Fibroblast of gingiva (primary cell): ENCODE data around the gene KIDINS220.

Experiments used
- DNase-seq: peaks from one replicate; pipeline ENCODE4 v3.0.0-alpha.2; 2011; ENCODE audit warnings: low read depth

KIDINS220 gene

GRCh38 chr2:8836971-8837794 lies at the start of gene KIDINS220:
Gene KIDINS220 (minus strand): TSS chr2:8837613. CDS start chr2:8827093, 10,520 bp downstream.
- DNase-seq, result peak; percentile 76

DNA sequence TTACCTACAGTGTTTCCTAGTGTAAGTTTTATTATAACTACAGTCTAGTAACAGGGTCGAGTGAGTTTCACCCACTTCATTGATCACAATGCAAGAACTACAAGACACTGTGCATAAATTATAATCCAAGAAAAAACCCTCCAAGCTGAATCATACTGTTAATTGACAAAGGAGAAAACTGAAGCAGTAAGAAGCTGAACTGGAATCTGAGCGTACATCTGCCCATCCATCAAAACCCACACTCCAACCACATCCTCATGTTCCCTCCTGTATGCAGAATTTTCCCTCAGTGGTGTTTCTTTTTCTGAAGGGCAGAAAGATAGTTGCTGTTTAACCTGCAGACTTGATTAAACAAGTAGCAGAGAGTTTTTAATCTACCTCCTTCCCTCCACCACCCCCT lies 49.5 kb upstream of the KIDINS220 start:
- no peak for DNase-seq

- no peak for DNase-seq
Measured at GRCh38 chr2:8886202-8886518, 48.7 kb upstream of the KIDINS220 start.

- no peak for DNase-seq
Measured at GRCh38 chr2:8885449-8886201, 48.2 kb upstream of the KIDINS220 start.

GRCh38 chr2:8884812-8885211 lies 47.4 kb upstream of the KIDINS220 start:
- DNase-seq, result no peak

- DNase-seq, result peak; percentile 12
Measured at GRCh38 chr2:8882094-8882493, 44.7 kb upstream of the KIDINS220 start.

GRCh38 chr2:8877894-8878293 lies 40.5 kb upstream of the KIDINS220 start:
- DNase-seq, result no peak

- DNase-seq, result no peak
Measured at GRCh38 chr2:8877332-8877731, 39.9 kb upstream of the KIDINS220 start.

- DNase-seq, result no peak
Measured at GRCh38 chr2:8876628-8877027, 39.2 kb upstream of the KIDINS220 start.

DNA sequence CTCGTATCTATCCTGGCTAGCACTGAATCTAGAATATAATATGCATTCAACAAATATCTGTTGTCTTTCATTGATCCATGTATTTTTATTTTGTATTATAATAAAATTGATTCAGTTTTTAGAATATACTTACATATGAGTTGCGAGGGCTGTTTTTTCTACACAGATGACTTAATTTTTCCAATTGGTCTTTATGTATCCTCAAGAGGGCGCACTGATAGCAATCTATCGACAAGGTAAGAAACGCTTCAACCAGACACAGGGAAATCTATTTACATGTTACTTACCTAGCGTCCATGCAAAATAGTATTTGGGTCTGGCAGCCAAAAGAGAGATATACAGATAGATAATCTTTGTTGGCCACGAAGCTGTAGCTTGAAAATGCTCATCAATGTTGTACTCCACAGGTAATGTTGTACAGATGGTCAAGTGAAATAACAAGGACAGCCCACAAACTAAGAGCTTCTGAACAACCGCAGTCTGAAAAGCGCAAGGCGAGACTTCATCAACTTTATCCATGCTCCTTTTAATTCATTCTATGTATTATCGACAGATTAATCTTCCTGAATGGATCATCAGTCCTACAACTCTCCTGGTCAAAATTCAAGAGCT lies 35.5 kb upstream of the KIDINS220 start:
- DNase-seq, result peak; percentile 57

DNA sequence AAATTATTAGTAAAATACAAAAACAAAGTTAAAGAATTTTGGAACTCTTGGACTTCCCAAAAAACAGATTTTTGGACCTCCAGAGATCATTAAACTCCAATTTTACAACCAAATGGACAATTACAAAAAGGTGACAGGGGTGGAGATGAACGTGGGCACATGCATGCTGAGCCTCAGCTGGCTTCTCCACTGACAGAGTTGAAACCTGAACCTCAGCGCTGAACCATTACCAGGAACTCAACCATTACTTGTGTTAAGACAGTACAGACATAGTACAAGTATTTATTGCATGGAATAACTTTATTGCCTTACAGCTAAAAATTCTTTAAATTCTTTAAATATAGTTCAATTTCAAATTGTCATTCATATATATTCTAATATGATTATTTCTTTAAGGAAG lies 33.0 kb upstream of the KIDINS220 start:
- no peak for DNase-seq

DNA sequence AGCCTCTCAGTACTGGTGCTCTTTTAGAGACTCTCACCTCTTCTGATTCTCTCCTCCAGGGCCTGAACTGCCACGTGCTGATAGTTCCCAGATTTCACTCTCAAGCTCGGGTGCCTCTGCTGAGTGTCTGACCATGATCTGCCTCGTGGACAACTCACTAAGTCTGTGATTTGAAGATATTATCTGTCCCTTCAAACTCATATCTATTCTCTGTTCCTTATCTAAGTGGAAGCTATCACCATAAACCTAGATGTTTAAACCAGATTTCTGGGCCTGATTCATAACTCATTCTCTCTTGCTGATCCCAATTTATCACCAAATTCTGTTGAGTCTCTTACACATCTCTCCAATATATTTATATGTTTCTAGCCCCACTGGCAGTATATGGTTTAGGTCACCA lies 29.9 kb upstream of the KIDINS220 start:
- DNase-seq, result no peak

GRCh38 chr2:8863331-8863953 lies 26.0 kb upstream of the KIDINS220 start:
- DNase-seq, result no peak

GRCh38 chr2:8862230-8862629 lies 24.8 kb upstream of the KIDINS220 start:
- no peak for DNase-seq

DNA sequence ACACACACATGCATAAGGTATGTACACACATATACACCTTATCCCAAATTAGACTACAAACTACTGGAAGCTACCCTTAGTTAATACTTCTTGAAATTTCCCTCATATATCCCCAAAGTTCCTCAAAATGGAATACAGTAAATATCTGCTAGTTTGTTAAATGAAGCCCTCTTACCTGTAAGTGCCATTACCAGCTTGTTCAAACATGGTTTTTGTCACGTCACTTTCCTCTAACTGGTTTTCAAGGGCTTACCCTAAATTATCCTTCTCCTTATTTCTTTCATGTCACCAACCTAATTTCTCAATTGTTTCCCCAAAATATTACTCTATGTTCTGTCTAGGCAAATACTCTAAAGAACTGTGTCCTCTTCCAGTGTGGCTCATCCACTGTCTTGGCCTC lies 24.4 kb upstream of the KIDINS220 start:
- no peak for DNase-seq

- DNase-seq, result no peak
Measured at GRCh38 chr2:8860239-8860638, 22.8 kb upstream of the KIDINS220 start.

DNA sequence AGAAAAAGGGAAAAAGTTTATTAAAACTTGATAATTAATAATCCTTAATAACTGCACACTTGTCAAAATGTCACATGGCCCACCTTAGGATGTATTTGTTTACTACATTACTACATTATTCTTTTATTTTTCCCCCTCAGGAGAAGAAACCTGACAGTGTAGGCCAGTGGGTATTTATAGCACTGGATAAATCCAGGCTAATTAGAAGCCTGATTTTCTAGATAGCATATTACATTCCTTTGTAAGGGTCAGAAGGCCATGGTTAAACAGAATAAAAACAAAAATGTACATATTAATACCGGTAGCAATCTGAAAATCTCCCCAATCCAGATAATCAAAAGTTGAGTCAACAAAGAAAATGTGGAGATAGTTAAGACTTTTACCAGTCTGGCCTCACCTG lies 21.5 kb upstream of the KIDINS220 start:
- no peak for DNase-seq

DNA sequence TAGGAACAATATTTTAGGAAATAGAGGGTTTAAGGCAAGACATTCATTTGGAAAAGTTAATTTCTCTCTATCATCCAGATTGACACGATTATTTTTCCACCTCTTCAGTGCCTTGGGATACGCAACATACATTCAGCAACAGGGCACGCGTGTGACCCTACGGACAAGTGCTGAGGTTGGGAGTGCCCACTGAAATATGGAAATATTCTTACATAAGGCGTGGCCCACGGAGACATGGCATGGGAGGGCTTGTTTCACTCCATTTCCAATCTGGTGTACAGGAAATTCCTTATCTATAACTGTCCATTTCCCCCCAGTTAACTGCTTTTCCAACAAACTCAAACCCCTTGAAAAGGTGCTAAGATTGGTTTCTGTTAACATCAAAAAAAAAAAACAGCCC lies 20.9 kb upstream of the KIDINS220 start:
- no peak for DNase-seq

GRCh38 chr2:8857709-8858108 lies 20.3 kb upstream of the KIDINS220 start:
- no peak for DNase-seq

DNA sequence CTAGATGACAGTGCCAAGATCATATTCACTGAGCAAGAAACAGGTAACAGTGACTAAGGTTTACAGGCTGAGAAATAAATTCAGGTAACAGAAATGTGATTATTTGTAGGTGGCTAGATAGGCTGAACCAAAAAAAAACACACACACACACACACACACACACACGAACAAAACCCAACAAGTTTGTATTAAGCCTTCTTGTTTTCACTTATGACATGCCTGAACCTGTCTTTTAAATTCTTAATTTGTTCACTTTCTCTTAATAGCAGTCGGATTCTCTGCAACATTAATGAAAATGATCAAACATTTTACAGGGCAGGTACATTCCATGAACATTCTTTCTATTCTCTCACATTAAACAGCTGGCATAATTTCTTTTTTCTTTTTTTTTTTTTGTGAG lies 18.8 kb upstream of the KIDINS220 start:
- no peak for DNase-seq

DNA sequence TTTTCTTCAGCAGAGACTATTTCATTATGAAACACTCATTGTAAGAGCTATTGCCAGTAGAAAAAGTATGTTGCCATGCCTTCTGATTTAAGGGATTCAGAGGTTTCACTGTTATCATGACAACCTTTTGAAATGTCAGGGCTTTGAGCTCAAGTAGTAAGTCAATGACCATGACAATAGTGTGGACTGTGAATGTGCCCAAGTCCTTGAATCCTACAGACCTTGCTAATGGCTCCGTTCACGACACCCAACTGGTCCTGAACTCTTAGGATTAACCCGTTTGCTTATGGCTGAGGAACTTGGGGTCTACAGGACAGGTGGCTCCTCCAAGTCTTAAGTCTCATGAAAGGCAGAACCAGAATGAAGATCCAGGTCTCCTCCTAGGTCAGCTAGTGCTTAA lies 17.6 kb upstream of the KIDINS220 start:
- DNase-seq, result no peak

GRCh38 chr2:8853426-8853825 lies 16.0 kb upstream of the KIDINS220 start:
- DNase-seq, result no peak
